Measurements from ENCODE around the gene LDLRAD4.
A peak's percentile ranks its signal among the peaks of the same experiment; 100 is the strongest.

LDLRAD4 gene

GRCh38 chr18:13199169-13199568 is 19.4 kb upstream of the LDLRAD4 start:
- no peak for DNase-seq (ENCODE audit: extremely low read depth in 1 of 2, low read depth in 1 of 2)

DNA sequence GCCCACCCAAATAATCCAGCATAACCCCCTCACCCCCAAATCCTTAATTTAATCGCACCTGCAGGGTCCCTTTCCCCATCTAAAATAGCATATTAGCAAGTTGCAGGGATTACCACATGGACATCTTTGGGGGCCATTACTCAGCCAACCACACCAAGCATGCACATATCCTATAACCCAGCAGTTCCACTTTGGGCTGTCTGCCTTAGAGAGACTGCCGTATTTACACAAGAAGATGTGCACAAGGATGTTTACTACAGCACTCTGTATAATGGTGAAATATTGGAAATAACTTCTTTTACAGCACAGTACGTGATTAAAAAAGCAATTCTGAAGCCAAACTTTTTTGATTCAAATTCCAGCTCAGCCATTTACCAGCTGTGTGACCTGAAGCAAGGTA is 17.3 kb upstream of the LDLRAD4 start:
- DNase-seq (ENCODE audit: extremely low read depth in 1 of 2, low read depth in 1 of 2), result no peak

- DNase-seq (ENCODE audit: extremely low read depth in 1 of 2, low read depth in 1 of 2), result no peak
Observed at GRCh38 chr18:13202571-13202970, 16.0 kb upstream of the LDLRAD4 start.

- DNase-seq (ENCODE audit: extremely low read depth in 1 of 2, low read depth in 1 of 2), result no peak
Observed at GRCh38 chr18:13206301-13206700, 12.3 kb upstream of the LDLRAD4 start.

GRCh38 chr18:13207294-13207693 is 11.3 kb upstream of the LDLRAD4 start:
- DNase-seq (ENCODE audit: extremely low read depth in 1 of 2, low read depth in 1 of 2), result no peak

GRCh38 chr18:13211534-13211933 is 7.0 kb upstream of the LDLRAD4 start:
- DNase-seq (ENCODE audit: extremely low read depth in 1 of 2, low read depth in 1 of 2), result no peak

DNA sequence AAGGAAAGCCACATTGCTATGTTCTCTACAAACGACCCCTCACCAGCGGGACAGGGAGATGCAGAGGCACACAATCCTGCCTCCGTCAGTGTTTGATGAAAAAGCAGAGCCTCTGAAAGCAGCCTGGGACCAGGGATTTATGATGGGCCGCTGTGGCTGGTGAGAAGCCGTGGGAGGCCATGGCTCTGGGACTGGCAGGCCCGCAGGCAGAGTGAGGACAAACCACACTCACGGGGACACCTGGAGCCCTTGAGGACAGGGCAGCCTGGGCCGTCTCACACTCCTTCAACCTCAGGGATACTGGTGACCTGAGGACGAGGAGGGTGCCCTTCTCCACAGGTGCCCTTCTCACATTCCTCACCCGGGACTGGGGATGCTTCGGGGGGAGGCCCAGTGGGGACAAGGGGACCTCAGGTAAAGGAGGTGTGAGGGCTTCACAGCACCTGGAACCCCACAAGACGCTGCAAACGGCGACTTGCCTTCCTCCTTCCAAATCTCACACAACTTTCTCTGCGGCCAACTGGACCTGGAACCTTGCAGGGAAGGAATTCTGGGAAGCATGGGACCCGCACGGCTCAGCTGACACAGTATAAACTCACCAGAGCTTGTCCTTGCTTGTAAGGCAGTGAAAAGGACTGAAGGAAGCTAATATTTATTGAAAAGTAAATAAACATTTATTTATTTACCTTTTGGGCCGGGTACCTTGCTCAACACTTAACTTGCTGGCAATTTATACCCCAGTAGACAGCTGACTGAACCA is 5.3 kb upstream of the LDLRAD4 start:
- DNase-seq (ENCODE audit: extremely low read depth in 1 of 2, low read depth in 1 of 2), result no peak

DNA sequence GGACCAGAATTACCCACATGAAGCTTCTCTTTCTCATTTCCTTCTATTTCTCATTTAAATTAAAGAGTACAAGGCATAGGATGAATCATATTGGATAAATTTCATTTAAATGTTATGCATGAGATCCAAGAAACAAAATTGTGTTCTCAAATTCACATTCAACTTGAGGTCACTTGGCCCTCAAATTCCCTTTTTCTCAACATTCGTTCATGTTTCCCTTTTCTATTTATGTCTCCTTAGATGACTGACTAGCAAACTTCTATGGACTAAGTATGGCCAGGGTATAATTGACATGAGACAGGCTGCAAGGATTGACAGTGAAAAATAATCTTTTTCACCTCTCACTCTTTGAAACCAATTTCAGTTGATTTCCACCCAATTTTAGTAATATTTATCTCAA is 4.0 kb upstream of the LDLRAD4 start:
- DNase-seq (ENCODE audit: extremely low read depth in 1 of 2, low read depth in 1 of 2), result no peak

- DNase-seq (ENCODE audit: extremely low read depth in 1 of 2, low read depth in 1 of 2), result peak in 1 of 2 donors; percentile 15
Observed at GRCh38 chr18:13216092-13216582, 2.4 kb upstream of the LDLRAD4 start.

DNA sequence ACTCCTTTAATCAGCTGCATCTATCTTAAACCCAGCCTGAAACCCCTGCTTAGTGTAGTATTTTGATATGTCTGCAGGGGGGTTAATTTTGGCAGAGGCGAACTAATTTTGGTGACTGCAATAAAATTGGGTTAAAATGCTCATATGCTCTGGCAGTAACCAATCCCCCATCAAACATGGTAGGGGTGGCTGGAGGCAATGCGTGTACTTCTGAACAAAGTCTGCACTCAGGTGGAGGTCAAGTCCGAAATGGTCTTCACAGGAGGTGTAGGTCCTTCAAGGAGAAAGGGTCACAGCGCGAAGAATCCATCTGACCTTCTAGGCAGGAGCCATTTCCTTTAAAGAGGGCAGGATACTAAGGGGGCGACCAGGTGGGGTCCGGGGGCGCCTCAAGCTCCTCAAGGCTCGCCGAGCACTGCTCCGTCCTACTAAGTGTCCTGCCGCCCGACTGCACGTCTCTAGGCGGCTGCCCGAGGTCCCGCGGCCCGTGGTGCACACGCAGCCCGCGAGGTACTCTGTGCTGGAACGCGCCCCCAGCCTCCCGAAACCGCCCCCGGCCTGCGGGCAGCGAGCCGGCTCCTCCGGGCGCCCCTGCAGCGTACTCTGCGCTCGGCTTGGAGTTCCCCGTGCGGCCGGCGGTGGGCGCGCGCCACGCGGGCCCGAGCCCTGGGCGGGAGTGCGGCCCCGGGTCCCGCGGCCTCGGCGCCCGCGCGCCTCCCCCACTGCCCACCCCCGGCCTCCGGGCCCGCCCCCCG is 1.7 kb upstream of the LDLRAD4 start:
- peak in 1 of 2 donors; percentile 21 for DNase-seq (ENCODE audit: extremely low read depth in 1 of 2, low read depth in 1 of 2)

- DNase-seq (ENCODE audit: extremely low read depth in 1 of 2, low read depth in 1 of 2), result peak in 1 of 2 donors; percentile 26
Observed at GRCh38 chr18:13217466-13217961, 1.0 kb upstream of the LDLRAD4 start.

- no peak for DNase-seq (ENCODE audit: extremely low read depth in 1 of 2, low read depth in 1 of 2)
Observed at GRCh38 chr18:13217971-13218367, 591 bp upstream of the LDLRAD4 start.

GRCh38 chr18:13218997-13219396 is 437 bp downstream of the LDLRAD4 start:
- no peak for DNase-seq (ENCODE audit: extremely low read depth in 1 of 2, low read depth in 1 of 2)

DNA sequence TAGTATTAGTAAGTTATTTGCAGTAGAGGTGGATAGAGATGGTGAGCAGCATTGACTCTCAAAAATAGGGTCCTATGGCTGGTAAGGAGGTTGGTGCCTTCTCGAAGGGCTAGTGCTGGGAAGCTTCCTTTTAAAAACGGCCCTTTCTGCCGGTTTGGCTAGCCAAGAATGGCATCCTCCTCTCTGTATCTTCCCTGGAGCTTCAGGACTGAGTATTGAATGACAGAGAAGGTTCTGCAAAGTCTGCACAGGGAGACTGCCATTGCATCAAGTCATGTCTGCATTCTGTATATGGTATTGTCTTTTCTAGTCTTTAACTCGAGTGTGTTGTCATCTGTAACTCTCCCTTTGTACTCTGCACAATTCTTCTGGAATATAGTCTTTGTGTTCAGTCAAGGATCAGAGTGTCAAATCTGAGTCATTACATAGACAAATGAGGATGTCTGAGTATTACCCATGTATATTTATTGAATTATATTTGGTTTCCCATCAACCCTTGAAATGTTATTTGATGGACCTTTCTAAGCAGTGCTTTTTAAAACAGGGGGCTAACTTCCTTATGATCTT is 1.1 kb downstream of the LDLRAD4 start:
- no peak for DNase-seq (ENCODE audit: extremely low read depth in 1 of 2, low read depth in 1 of 2)

- no peak for DNase-seq (ENCODE audit: extremely low read depth in 1 of 2, low read depth in 1 of 2)
Observed at GRCh38 chr18:13220361-13220991, 1.9 kb downstream of the LDLRAD4 start.

- DNase-seq (ENCODE audit: extremely low read depth in 1 of 2, low read depth in 1 of 2), result no peak
Observed at GRCh38 chr18:13221869-13222855, 3.6 kb downstream of the LDLRAD4 start.

DNA sequence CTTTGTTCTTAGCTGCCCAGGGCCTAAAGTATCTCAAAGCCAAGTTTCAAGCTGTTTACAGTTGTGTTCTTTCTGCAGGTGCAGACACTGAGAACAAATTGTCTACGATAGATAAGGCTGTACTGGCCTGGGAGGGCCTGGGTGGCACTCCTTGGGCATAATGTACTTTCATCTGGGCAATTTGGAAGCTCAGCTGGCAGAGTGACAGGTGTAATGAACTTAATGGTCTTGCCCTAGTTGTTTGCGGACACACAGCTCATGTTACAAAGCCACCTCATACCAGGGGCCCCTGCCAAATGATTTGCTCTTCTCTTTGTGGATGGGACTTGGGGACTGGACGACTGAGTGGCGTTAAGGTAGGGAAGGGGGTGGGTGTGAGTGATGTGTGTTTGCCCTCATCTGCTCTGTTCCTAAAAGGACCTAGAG is 4.3 kb downstream of the LDLRAD4 start:
- DNase-seq (ENCODE audit: extremely low read depth in 1 of 2, low read depth in 1 of 2), result no peak

- DNase-seq (ENCODE audit: extremely low read depth in 1 of 2, low read depth in 1 of 2), result no peak
Observed at GRCh38 chr18:13223311-13224143, 5.0 kb downstream of the LDLRAD4 start.

DNA sequence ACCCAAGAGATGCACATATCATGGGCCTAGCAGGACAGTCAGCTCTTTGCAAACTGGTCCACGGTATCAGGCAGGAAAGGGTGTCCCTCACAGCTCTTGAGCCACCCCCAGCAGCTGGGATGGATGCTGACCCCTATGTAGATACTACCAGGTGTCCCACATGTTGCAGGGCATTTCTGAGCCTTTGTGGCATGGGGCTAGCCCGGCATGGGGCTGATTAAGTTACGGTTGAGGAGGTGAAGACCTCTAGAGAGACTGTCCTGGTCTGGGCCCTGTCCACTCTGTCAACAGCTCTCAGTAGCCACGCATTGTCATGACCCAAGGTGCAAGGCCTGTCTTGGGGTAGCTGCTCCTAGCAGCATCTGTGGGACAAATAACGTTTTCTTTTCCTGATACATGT is 6.7 kb downstream of the LDLRAD4 start:
- no peak for DNase-seq (ENCODE audit: extremely low read depth in 1 of 2, low read depth in 1 of 2)
